Hepatocyte (in vitro differentiated cells): Measurements from ENCODE around the gene MYL11. TPM values are rescaled to one million over a fixed set of nuclear protein-coding genes. Genes with fewer than 3 reads are reported as not detected.
"Not testable (repeated sequence)": the region's sequence is repeated elsewhere in the genome, so short reads cannot be mapped to it uniquely, and the experiment has no call there.

Source experiments
- DNase-seq: peaks from one replicate; pipeline ENCODE4 v3.0.0-alpha.2; 2016; ENCODE audit warnings: low spot score
- H2AFZ ChIP-seq: fragments of 200-600 bp; sonication (generic); 2 replicates; pipeline ENCODE4 v1.6.0; 2016; ENCODE audit warnings: antibody characterized with exemption, mild to moderate bottlenecking
- H3K27ac ChIP-seq: fragments of 200-600 bp; sonication (generic); 2 replicates; pipeline ENCODE4 v1.5.1; 2016; ENCODE audit warnings: mild to moderate bottlenecking
- H3K27me3 ChIP-seq: fragments of 200-600 bp; sonication (generic); 2 replicates; pipeline ENCODE4 v1.6.1; 2016
- H3K36me3 ChIP-seq: fragments of 200-600 bp; sonication (generic); replicated peaks from 2 replicates; pipeline ENCODE4 v1.5.1; 2016; ENCODE audit warnings: low read depth; ENCODE audit not compliant: insufficient read depth
- H3K4me1 ChIP-seq: fragments of 200-600 bp; sonication (generic); 2 replicates; pipeline ENCODE4 v1.5.1; 2016; ENCODE audit warnings: mild to moderate bottlenecking, moderate library complexity; ENCODE audit not compliant: insufficient read depth
- H3K4me2 ChIP-seq: fragments of 200-600 bp; sonication (generic); 2 replicates; pipeline ENCODE4 v1.6.0; 2016
- H3K4me3 ChIP-seq: fragments of 200-600 bp; sonication (generic); 2 replicates; pipeline ENCODE4 v1.5.1; 2016; ENCODE audit warnings: mild to moderate bottlenecking
- H3K79me2 ChIP-seq: fragments of 200-600 bp; sonication (generic); 2 replicates; pipeline ENCODE4 v1.6.0; 2017; ENCODE audit warnings: mild to moderate bottlenecking
- H3K9me2 ChIP-seq: fragments of 200-600 bp; sonication (generic); replicated peaks from 2 replicates; pipeline ENCODE4 v1.6.0; 2017; ENCODE audit warnings: mild to moderate bottlenecking; ENCODE audit not compliant: insufficient read depth
- H3K9me3 ChIP-seq: fragments of 200-600 bp; sonication (generic); 2 replicates; pipeline ENCODE4 v1.5.1; 2016; ENCODE audit warnings: low read depth, mild to moderate bottlenecking
- H4K20me1 ChIP-seq: fragments of 200-600 bp; sonication (generic); 2 replicates; pipeline ENCODE4 v1.6.0; 2016; ENCODE audit warnings: mild to moderate bottlenecking; ENCODE audit not compliant: insufficient read depth, poor library complexity, severe bottlenecking
- CTCF ChIP-seq: fragments of 200-600 bp; sonication (generic); IDR thresholded peaks from 2 replicates; pipeline ENCODE4 v1.5.1; 2016; ENCODE audit warnings: antibody characterized with exemption, mild to moderate bottlenecking; ENCODE audit not compliant: poor library complexity
- EZH2 ChIP-seq: fragments of 200-600 bp; sonication (generic); IDR thresholded peaks from 2 replicates; pipeline ENCODE4 v1.6.1; 2016; ENCODE audit warnings: antibody characterized with exemption, mild to moderate bottlenecking, borderline replicate concordance
- EZH2phosphoT487 ChIP-seq: fragments of 200-600 bp; sonication (generic); IDR thresholded peaks from one replicate; pipeline ENCODE4 v1.6.1; 2018; ENCODE audit warnings: antibody characterized with exemption, mild to moderate bottlenecking, low read depth, moderate library complexity; ENCODE audit not compliant: unreplicated experiment, severe bottlenecking
- WGBS: methylation state at CpG from one replicate; pipeline ENCODE4 v1.1.6; 2016; ENCODE audit warnings: low lambda C conversion rate; ENCODE audit errors: missing lambda C conversion rate; 5-methylcytosine and 5-hydroxymethylcytosine counted together
- polyA plus RNA-seq: library from polyadenylated mRNA; unstranded; fragments of >200 nt; fragmentation: Nextera tagmentation; extraction: Ambion mirVana; gene quantifications from 2 replicates; pipeline ENCODE4 v1.2.1, GENCODE V29; 2016
- total RNA-seq: library from RNA; depleted of rRNA; stranded (reverse); fragments of >200 nt; gene quantifications from 2 replicates; pipeline ENCODE4 v1.2.3, GENCODE V29; 2014

The MYL11 gene, protein sequence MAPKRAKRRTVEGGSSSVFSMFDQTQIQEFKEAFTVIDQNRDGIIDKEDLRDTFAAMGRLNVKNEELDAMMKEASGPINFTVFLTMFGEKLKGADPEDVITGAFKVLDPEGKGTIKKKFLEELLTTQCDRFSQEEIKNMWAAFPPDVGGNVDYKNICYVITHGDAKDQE
- 4.0 TPM in 1 of 2 replicates, not detected in the other for total RNA-seq
- 2.2 and 5.3 TPM in 2 replicates for polyA plus RNA-seq

- DNase-seq, result no peak
- 88% methylated on average over 6 of the region's 6 CpGs for whole genome bisulfite sequencing
- H3K36me3 ChIP-seq, result no peaks in the 10 kb centered on the region
Measured at GRCh38 chr16:30374538-30374937, at the start of gene MYL11. Gene MYL11, plus strand, starts transcription at chr16:30374802. Its CDS starts 56 bp downstream, at chr16:30374858.

GRCh38 chr16:30334473-30334989 lies 40.1 kb upstream of the MYL11 start:
- peak; percentile 89 for DNase-seq
- Histone ChIP-seq H3K4me3 (peak overlapping the region; percentile 63), H4K20me1 (peaks cover 11% of the 10 kb centered on the region), H3K79me2 (peaks cover 31% of the 10 kb centered on the region), H3K27ac (peak overlapping the region; percentile 97), H3K4me2 (peak overlapping the region; percentile 77)
- not testable (repeated sequence) for H3K4me1 ChIP-seq, H3K27me3 ChIP-seq, H2AFZ ChIP-seq, H3K9me3 ChIP-seq, H3K9me2 ChIP-seq, H3K36me3 ChIP-seq
- under 1% methylated on average over 20 of the region's 33 CpGs for WGBS

More at GRCh38 chr16:30374538-30374937, at the start of gene MYL11:
- Histone ChIP-seq H3K27me3 (no peaks in the 10 kb centered on the region), H3K4me2 (no peak within 1 kb of the TSS), H2AFZ (no peak within 1 kb of the TSS), H3K27ac (no peak within 1 kb of the TSS), H3K4me3 (no peak within 1 kb of the TSS), H3K9me3 (no peaks in the 10 kb centered on the region), H4K20me1 (peaks cover 2% of the 10 kb centered on the region), H3K9me2 (no peaks in the 10 kb centered on the region), H3K79me2 (peaks cover 7% of the 10 kb centered on the region), H3K4me1 (peaks cover 14% of the 10 kb centered on the region)
- TF ChIP-seq EZH2, result no peak

DNA sequence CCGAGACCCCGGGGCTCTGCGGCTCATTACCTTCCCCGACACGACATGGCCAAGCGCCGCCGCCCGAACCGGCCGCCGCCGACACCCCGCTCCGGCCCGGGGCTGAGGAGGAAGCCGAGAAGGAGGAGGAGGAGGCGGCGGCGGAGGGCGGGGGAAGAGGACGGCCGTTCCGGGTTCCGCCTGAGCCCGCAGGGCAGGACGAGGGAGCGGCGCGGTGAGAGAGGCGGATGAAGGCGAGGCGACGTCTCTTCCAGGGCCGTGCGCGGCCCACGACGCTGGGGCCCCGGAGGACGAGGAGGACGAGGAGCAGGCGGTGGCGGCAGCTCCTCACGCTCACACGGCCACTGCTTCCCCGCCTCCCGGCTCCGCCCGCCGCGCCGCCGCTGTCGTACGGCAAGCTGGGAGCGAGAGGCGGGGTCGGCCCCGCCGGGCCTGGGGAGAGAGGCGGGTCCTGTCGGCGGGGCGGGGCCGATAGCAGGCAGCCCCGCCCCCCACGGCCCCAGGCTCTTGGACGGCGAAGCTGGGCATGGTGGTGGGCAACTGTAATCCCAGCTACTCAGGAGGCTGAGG lies 39.5 kb upstream of the MYL11 start:
- H3K36me3 ChIP-seq, H3K9me2 ChIP-seq, H3K4me1 ChIP-seq, H3K9me3 ChIP-seq, H3K27me3 ChIP-seq: not testable (repeated sequence)
- Histone ChIP-seq H2AFZ (peak overlapping the region; percentile 52), H3K79me2 (peaks cover 25% of the 10 kb centered on the region), H4K20me1 (peaks cover 10% of the 10 kb centered on the region), H3K4me2 (peak overlapping the region; percentile 77), H3K4me3 (peak overlapping the region; percentile 63), H3K27ac (peak overlapping the region; percentile 97)
- DNase-seq, result peak; percentile 91
- 1% methylated on average over 11 of the region's 70 CpGs for WGBS

DNA sequence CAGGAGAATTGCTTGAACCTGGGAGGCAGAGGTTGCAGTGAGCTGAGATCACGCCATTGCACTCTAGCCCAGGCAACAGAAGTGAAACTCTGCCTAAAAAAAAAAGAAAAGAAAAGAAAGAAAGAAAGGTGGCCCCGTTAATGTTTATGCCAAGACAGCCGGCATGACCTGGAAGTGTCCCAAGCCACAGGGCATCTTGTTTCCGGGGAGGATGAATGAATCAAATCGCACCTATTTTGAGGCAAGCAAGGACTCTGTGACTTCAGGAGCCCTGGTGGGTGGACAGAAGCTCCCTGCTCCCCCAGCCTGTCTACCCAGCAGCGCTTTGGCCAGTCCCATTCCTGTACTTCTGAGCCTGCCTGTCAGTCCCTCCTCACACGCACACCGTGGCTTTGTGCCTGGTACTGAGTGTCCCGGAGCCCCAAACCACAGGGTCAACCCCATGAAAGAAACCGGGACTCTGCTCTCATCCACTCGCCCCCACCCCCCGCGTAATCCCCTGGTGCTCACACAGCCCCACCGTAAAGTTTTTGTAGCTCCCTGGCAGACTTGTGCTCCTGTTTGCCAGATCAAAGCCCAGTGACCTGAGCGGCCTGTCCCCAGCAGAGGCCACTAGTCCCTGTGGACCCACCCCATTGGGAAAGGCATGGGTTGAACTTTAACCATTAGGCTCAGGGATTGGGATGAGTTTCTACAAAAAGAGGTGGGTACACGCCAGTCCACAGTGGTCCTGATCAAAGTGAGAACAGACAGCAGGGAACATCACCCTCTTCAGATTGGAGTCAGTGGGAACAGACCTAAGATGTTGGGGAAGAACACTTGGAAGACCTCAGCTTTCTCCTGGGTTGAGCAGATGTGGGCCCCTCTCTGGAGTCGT lies 38.8 kb upstream of the MYL11 start:
- peaks cover 4% of the 10 kb centered on the region for H4K20me1 ChIP-seq
- peak overlapping the region; percentile 21 for H3K4me3 ChIP-seq

GRCh38 chr16:30337964-30338357 lies 36.6 kb upstream of the MYL11 start:
- not testable (repeated sequence) for H3K4me3 ChIP-seq, H3K9me2 ChIP-seq, H3K9me3 ChIP-seq, DNase-seq, H3K27ac ChIP-seq, H3K79me2 ChIP-seq, H3K36me3 ChIP-seq, H2AFZ ChIP-seq, H3K4me1 ChIP-seq, H3K27me3 ChIP-seq, H3K4me2 ChIP-seq, H4K20me1 ChIP-seq
- 93% methylated on average over 10 of the region's 10 CpGs for WGBS

More for the DNA sequence above, 38.8 kb upstream of the MYL11 start:
- Histone ChIP-seq H3K9me2 (no peaks in the 10 kb centered on the region), H2AFZ (peak overlapping the region; percentile 52), H3K9me3 (no peaks in the 10 kb centered on the region), H3K27ac (peak overlapping the region; percentile 97), H3K4me2 (peak overlapping the region; percentile 77), H3K27me3 (no peaks in the 10 kb centered on the region), H3K4me1 (peaks cover 5% of the 10 kb centered on the region), H3K36me3 (no peaks in the 10 kb centered on the region), H3K79me2 (peaks cover 18% of the 10 kb centered on the region)
- 61% methylated on average over 16 of the region's 17 CpGs for WGBS
- peak; percentile 37 for DNase-seq
- TF ChIP-seq CTCF, result no peak
- no peak for TF ChIP-seq EZH2phosphoT487
- no peak for TF ChIP-seq EZH2

GRCh38 chr16:30338715-30339114 lies 35.9 kb upstream of the MYL11 start:
- H3K27ac ChIP-seq, H3K4me3 ChIP-seq, H4K20me1 ChIP-seq, H3K36me3 ChIP-seq, H3K79me2 ChIP-seq, H3K4me2 ChIP-seq, H3K4me1 ChIP-seq, H3K9me3 ChIP-seq, H3K27me3 ChIP-seq, H3K9me2 ChIP-seq, DNase-seq, H2AFZ ChIP-seq: not testable (repeated sequence)
- 97% methylated on average over 5 of the region's 5 CpGs for WGBS
